Activated CD4-positive, alpha-beta memory T cell treated with anti-CD3 and anti-CD28 coated beads, Interleukin-2, amount 10 ng/mL, durations not matched to agents 7 days and 5 days (primary cell): ENCODE measurements around the gene HSBP1. TPM values are rescaled to one million over a fixed set of nuclear protein-coding genes. Genes with fewer than 3 reads are reported as not detected.

Experiments used
- CTCF ChIA-PET: fragments of 350-600 bp; sonication (Branson Sonifier 250); formaldehyde crosslinking; loops from one replicate; lab custom pipeline; 2021; ENCODE audit warnings: antibody characterized with exemption, inconsistent platforms; lab: Charles Lee
- POLR2A ChIA-PET: fragments of 350-600 bp; sonication (Branson Sonifier 250); formaldehyde crosslinking; loops from one replicate; lab custom pipeline; 2021; ENCODE audit warnings: antibody characterized with exemption; lab: Charles Lee
- DNase-seq: peaks from one replicate; pipeline ENCODE4 v3.0.0-alpha.2; 2020
- H3K27ac Mint-ChIP-seq: one replicate; pipeline ENCODE4 v1.8.0; 2021; ENCODE audit warnings: mild to moderate bottlenecking, mixed read lengths
- H3K27me3 Mint-ChIP-seq: one replicate; pipeline ENCODE4 v1.8.0; 2021; ENCODE audit warnings: mixed read lengths
- H3K36me3 Mint-ChIP-seq: one replicate; pipeline ENCODE4 v1.8.0; 2021; ENCODE audit warnings: low read depth, mixed read lengths
- H3K4me1 Mint-ChIP-seq: one replicate; pipeline ENCODE4 v1.8.0; 2021; ENCODE audit warnings: mixed read lengths
- H3K4me3 Mint-ChIP-seq: one replicate; pipeline ENCODE4 v1.8.0; 2021; ENCODE audit warnings: mild to moderate bottlenecking, mixed read lengths
- H3K9me3 Mint-ChIP-seq: one replicate; pipeline ENCODE4 v1.8.0; 2021; ENCODE audit warnings: mixed read lengths
- total RNA-seq, 2 experiments: library from RNA; stranded (reverse); gene quantifications; one replicate each; pipeline ENCODE4 v1.2.3, GENCODE V29; 2021

Gene HSBP1
- total RNA-seq, result 10 to 100 TPM; 66.2 to 66.5 TPM

GRCh38 chr16:83807710-83808572 is at the start of gene HSBP1:
HSBP1 (plus strand) TSS chr16:83807978; CDS start chr16:83808077, 99 bp downstream.
- Mint-ChIP-seq H3K27ac (peak within 1 kb of the TSS; percentile 87), H3K4me3 (peak within 1 kb of the TSS; percentile 99), H3K27me3 (no peaks in the 10 kb centered on the region), H3K36me3 (peaks cover 38% of the 10 kb centered on the region), H3K4me1 (peaks cover 47% of the 10 kb centered on the region), H3K9me3 (no peaks in the 10 kb centered on the region)
- DNase-seq, result peak; percentile 95
- ChIA-PET POLR2A (interaction anchor here (0.7 to 2.4 kb wide), 4 partner anchors 19 to 310 kb away, joined by 3 to 7 read pairs (median 4); partner anchors contain the start of gene MBTPS1), CTCF (interaction anchor here (1.5 kb wide), 1 partner anchor 28 kb away, joined by 3 read pairs; no protein-coding TSS in a partner anchor)

DNA sequence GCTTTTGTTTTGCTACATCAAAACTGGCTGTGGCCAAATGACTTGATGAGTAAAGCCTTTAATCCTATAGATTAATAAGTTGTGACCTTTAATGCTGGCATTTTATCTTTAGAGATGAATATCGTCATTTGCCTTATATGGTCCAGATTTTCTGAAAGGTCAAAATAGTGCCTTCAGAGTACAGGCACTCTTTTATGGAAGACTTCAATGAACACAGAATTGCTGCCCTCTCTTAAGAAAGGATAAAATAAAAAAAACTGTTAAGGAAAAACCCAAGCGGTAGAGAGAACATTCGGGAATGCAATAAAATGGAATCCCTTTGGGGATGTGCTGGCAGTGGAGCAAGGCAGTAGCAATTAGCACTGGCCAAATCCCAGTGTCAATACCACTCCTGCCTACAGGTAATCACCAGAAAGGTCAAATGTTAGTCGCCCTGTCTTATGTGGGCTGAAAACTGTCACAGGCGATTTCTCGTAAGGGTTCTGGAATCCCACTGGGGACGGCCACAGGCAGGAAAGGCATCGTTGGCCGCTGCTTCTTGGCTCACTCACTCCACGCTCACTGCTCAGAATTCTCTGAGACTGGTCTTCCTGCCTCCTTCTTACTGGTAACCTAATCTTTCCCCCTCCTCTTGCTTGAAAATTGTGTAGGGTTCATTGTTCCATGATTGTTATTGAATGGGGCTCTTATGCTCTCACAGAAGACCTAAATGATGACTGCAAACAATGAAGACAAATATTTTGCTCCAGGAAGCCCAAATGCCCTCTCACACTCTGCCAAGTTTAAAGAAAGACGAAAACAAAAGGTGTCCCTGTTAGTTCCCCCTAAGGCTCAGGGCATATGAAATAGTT is 45.4 kb upstream of the HSBP1 start:
- H3K4me3 Mint-ChIP-seq, result no peak overlapping the region
- no peak for DNase-seq
- POLR2A ChIA-PET, result no interaction called here
- no peaks in the 10 kb centered on the region for H3K9me3 Mint-ChIP-seq
- H3K36me3 Mint-ChIP-seq, result no peaks in the 10 kb centered on the region
- no peak overlapping the region for H3K27ac Mint-ChIP-seq
- H3K27me3 Mint-ChIP-seq, result peaks cover 6% of the 10 kb centered on the region
- CTCF ChIA-PET, result no interaction called here
- no peaks in the 10 kb centered on the region for H3K4me1 Mint-ChIP-seq

DNA sequence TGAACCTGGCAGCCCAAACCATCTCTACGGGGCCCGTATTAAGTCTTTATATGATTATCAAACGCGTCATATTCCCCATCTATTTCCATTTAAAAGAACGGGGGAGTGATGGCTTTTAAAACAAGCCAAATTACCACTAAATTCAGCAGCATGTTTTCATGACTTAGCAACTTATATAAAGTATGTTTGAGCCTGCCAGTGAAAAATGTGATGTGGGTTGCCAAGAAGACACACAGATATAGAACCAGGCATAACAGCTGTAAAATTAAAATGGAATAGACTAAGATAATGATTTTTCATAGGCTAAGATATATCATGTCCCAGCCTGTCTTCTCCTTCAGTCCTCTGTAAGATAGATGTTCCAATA is 44.8 kb upstream of the HSBP1 start:
- DNase-seq, result no peak
- H3K4me1 Mint-ChIP-seq, result no peaks in the 10 kb centered on the region
- H3K27me3 Mint-ChIP-seq, result peaks cover 6% of the 10 kb centered on the region
- no peaks in the 10 kb centered on the region for H3K9me3 Mint-ChIP-seq
- ChIA-PET CTCF (no interaction called here), POLR2A (no interaction called here)
- H3K27ac Mint-ChIP-seq, result no peak overlapping the region
- no peak overlapping the region for H3K4me3 Mint-ChIP-seq
- no peaks in the 10 kb centered on the region for H3K36me3 Mint-ChIP-seq

DNA sequence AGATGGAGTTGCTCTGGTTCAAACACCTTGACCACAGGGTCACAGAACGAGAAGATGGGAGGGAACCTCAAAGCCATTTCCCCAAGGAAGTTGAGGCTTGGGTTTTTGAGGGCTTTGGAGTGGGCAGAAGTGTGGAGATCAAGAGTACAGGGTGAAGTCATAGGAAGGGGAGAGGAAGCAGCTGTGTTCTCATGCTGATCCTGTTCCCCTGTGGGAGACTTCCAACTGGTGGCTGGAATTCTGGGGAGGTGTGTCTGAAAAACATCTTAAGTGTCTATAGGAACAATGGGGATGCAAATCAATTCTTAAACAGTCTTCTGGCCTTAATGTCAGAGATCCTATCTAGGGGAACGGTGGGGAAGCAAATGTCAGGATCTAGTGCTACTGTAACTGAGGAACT is 38.8 kb upstream of the HSBP1 start:
- ChIA-PET POLR2A (no interaction called here), CTCF (no interaction called here)
- Mint-ChIP-seq H3K27me3 (peaks cover 2% of the 10 kb centered on the region), H3K27ac (no peak overlapping the region), H3K36me3 (no peaks in the 10 kb centered on the region), H3K4me3 (no peak overlapping the region), H3K4me1 (peaks cover 3% of the 10 kb centered on the region), H3K9me3 (no peaks in the 10 kb centered on the region)
- no peak for DNase-seq

DNA sequence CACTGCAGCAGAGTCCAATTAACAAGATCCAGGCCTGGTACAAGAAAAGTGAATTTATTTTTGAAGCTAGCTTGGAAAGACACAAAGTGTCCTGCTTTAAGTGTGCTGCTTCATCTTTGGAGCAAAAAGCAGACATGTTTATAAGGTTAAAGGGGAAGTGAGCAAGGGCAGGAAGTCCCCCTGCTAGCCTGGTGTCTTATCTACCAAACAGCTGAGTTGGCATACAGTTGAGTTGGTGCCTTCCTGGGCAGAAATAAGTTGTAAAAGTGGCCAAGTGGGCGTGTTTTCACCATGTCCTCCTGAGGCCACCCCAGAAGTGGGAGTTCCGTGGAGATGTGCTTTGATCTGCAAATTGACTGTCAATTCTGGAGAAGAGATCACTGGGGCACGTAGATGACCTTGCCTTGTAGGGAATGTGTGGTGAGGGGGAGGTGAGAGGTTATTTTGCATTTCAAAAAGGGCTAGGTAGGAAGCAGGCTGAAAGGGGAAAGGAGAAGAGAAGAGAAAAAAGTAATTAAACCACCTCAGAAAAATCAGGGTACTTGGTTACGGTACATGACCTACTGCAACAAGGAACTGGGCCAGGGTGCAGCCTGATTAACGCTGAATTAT is 38.3 kb upstream of the HSBP1 start:
- peaks cover 3% of the 10 kb centered on the region for H3K4me1 Mint-ChIP-seq
- no peak for DNase-seq
- CTCF ChIA-PET, result no interaction called here
- H3K27ac Mint-ChIP-seq, result no peak overlapping the region
- H3K36me3 Mint-ChIP-seq, result no peaks in the 10 kb centered on the region
- POLR2A ChIA-PET, result no interaction called here
- no peaks in the 10 kb centered on the region for H3K9me3 Mint-ChIP-seq
- H3K27me3 Mint-ChIP-seq, result peaks cover 2% of the 10 kb centered on the region
- H3K4me3 Mint-ChIP-seq, result no peak overlapping the region

GRCh38 chr16:83771306-83771942 is 36.4 kb upstream of the HSBP1 start:
- H3K27ac Mint-ChIP-seq, result no peak overlapping the region
- H3K9me3 Mint-ChIP-seq, result no peaks in the 10 kb centered on the region
- H3K36me3 Mint-ChIP-seq, result no peaks in the 10 kb centered on the region
- no peaks in the 10 kb centered on the region for H3K27me3 Mint-ChIP-seq
- ChIA-PET CTCF (no interaction called here), POLR2A (no interaction called here)
- no peak overlapping the region for H3K4me3 Mint-ChIP-seq
- H3K4me1 Mint-ChIP-seq, result peaks cover 3% of the 10 kb centered on the region
- DNase-seq, result no peak

DNA sequence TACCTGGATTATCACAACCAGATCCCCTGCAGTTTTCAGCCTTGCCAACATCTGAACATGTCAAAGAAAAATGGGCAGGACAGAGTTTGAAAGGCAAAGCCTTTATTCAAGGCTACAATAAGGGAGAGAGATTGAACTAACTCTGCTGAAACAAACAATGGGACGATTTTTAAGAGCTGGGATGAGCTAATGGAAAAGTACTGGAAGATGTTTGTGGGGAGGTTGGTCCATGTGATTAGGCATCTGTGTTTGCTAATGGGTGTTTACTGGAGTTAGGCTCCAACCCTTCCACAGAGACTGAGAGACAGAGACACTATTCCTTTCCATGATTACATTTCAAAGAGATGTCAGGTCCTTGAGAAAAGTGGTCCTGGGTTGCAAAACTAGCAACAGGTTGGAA is 35.0 kb upstream of the HSBP1 start:
- Mint-ChIP-seq H3K4me1 (peaks cover 3% of the 10 kb centered on the region), H3K27ac (no peak overlapping the region), H3K27me3 (peaks cover 3% of the 10 kb centered on the region), H3K9me3 (no peaks in the 10 kb centered on the region), H3K36me3 (no peaks in the 10 kb centered on the region), H3K4me3 (no peak overlapping the region)
- CTCF ChIA-PET, result no interaction called here
- POLR2A ChIA-PET, result no interaction called here
- DNase-seq, result no peak

- Mint-ChIP-seq H3K36me3 (no peaks in the 10 kb centered on the region), H3K4me3 (no peak overlapping the region), H3K27me3 (peaks cover 6% of the 10 kb centered on the region), H3K9me3 (no peaks in the 10 kb centered on the region), H3K27ac (no peak overlapping the region), H3K4me1 (peaks cover 3% of the 10 kb centered on the region)
- ChIA-PET POLR2A (no interaction called here), CTCF (no interaction called here)
- no peak for DNase-seq
Measured at GRCh38 chr16:83774066-83774465, 33.7 kb upstream of the HSBP1 start.

DNA sequence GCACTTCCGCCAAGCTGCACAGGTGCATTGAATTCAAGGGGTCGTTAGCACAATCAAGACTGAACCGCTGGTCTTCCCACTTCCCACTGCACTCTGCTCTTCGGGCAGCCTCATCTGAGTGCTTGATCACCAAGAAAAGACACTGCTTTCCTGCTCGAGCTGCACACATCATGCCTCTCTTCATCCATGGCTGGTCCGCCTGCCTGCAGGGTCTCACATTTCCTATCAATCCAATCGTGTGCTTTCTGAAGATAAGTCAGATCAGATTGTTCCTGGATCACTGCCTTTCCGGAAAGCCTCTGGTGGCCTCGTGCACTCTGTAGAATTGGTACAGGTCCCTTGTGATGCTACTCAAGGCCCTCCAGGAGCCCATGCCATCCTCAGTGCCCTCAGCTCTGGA is 30.8 kb upstream of the HSBP1 start:
- no peaks in the 10 kb centered on the region for H3K4me1 Mint-ChIP-seq

GRCh38 chr16:83779886-83780285 is 27.9 kb upstream of the HSBP1 start:
- Mint-ChIP-seq H3K27ac (no peak overlapping the region), H3K36me3 (no peaks in the 10 kb centered on the region), H3K4me3 (no peak overlapping the region), H3K4me1 (no peaks in the 10 kb centered on the region), H3K27me3 (peaks cover 14% of the 10 kb centered on the region), H3K9me3 (no peaks in the 10 kb centered on the region)
- ChIA-PET POLR2A (no interaction called here), CTCF (no interaction called here)
- DNase-seq, result no peak

More for the DNA sequence above, 30.8 kb upstream of the HSBP1 start:
- no peak for DNase-seq
- ChIA-PET POLR2A (no interaction called here), CTCF (no interaction called here)
- H3K27me3 Mint-ChIP-seq, result peaks cover 12% of the 10 kb centered on the region
- H3K4me3 Mint-ChIP-seq, result no peak overlapping the region
- H3K9me3 Mint-ChIP-seq, result no peaks in the 10 kb centered on the region
- H3K36me3 Mint-ChIP-seq, result no peaks in the 10 kb centered on the region
- H3K27ac Mint-ChIP-seq, result no peak overlapping the region

GRCh38 chr16:83785455-83785854 is 22.3 kb upstream of the HSBP1 start:
- no peak for DNase-seq
- Mint-ChIP-seq H3K27ac (no peak overlapping the region), H3K27me3 (peaks cover 11% of the 10 kb centered on the region), H3K4me3 (no peak overlapping the region), H3K4me1 (no peaks in the 10 kb centered on the region), H3K36me3 (no peaks in the 10 kb centered on the region), H3K9me3 (no peaks in the 10 kb centered on the region)
- ChIA-PET POLR2A (no interaction called here), CTCF (interaction anchor here (0.6 kb wide), 1 partner anchor 1167 kb away, joined by 4 read pairs; no protein-coding TSS in a partner anchor)

DNA sequence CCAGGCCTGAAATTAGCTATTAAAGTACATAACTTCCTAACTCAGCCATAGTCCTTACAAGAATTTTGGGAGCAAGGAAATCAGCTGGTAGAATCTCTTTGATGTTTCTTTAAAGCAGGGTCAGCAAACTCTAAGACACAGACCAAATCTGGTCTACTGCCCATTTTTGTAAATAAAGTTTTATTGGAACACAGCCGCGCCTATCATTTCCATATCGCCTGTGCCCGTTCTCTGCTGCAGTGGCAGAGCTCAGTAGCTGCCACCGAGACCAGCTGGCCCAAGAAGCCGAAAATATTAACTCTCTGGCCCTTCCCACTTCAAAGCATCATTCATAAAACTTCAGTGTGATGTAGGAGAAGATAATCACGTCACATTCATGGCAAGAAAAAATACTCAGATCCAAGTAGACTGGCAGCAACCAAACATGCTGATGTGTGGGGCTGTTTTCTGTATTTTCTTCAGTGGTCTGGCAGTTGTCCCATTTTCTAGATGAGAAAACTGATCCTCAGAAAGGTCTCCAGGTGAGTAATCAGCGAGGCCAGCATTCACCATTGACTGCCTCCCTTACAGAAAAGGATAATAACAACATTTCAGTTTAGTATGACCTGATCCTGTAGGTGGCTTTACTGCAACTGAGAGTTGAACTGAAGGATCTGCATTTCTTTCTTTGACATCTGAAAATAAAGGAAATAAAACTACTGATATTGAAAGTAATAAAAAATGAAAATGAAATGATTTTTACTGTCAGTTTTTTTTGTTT is 18.0 kb upstream of the HSBP1 start:
- H3K4me3 Mint-ChIP-seq, result no peak overlapping the region
- H3K27me3 Mint-ChIP-seq, result peaks cover 3% of the 10 kb centered on the region
- CTCF ChIA-PET, result interaction anchor here (0.6 kb wide), 1 partner anchor 32 kb away, joined by 3 read pairs; no protein-coding TSS in a partner anchor
- no peak for DNase-seq
- H3K9me3 Mint-ChIP-seq, result no peaks in the 10 kb centered on the region
- no peak overlapping the region for H3K27ac Mint-ChIP-seq
- POLR2A ChIA-PET, result no interaction called here
- H3K36me3 Mint-ChIP-seq, result no peaks in the 10 kb centered on the region
- H3K4me1 Mint-ChIP-seq, result peaks cover 8% of the 10 kb centered on the region
